ENCODE measurements around the gene ARAP1.
A peak's percentile ranks its signal among the peaks of the same experiment; 100 is the strongest.

Gene ARAP1

DNA sequence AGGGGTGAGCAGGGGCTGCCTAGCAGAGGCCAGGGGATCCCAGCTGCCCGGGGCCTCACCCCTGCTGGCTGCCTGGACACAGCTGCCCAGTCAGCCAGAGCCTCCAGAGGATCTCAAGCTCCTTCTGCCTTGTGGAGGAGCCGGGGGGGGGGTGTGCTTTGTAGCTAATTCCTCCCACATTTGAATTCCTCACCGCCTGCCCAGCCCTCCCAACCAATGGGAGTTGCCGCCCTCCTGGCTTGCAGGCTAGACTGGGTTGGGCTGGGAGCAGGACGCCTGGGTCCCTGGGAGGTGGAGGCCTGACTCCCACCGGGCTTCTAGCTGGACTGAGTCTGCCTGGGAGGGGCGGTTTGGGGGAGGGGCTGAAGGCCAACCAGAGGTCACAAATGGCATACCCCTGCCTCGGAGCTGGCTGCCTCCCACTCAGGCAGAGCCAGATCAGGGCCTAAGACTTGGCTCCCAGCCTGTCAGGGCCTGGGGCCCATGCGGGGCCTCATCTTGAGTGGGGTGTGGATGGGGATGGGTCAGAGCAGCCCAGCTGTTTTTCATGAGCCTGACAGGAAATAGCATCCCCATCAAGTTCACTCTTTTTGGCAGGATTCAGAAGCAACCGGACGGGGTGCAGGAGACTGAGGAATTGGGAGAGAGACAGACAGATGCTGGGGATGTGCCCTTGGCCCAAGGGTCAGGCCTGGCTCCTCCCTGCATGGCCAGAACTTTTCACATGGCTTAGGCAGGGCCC lies 48.8 kb downstream of the ARAP1 start:
- DNase-seq (ENCODE audit: low spot score): no peak

DNA sequence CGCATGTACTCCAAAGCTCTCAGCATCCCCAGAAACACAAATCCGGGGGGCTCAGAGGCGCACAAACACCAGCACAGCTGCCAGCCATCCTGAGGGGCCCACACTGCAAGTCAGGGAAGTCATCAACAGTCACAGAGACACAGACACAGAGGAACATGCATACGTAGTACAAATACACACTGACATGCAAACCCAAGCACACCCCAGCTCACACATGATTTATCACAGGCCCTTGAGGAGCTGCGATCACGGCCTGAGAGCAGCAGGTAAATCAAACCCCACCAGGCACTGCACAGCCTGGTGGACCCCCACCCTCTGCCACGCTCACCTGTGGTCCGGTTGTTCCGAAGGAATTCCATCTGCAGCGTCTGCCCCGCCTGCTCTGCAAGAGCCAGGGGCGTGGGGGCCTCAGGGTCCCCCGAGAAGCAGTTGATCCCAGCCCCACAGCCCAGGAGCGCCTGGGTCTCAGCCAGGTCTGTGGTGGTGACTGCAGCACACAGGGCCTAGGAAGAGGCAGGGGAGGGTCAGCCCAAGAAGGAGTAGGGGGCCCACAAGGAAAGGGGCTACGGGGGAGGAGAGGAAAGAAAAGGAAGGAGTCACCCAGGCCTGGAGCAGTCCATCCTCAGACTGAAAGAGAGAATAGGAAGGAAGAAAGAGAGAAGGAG lies 49.5 kb downstream of the ARAP1 start:
- DNase-seq (ENCODE audit: low spot score): no peak

DNA sequence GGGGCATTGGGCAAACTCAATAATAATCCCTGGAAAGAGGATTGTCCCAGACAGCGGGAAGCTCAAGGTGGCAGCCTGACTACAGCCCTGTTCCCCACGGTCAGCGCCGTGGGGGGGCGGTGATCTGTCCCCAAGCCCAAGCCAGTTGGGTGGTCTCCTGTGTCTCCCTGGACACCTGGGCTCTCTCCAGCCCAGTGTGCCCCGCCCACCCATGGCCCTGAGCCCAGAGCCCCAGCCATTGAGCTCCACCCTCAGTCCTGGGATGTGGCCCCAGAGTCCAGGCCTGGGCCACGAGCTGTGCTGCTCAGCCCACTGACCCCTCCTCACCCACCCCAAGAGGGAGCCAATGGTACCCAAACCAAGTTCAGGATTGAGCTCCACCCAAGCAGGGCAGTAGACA lies 50.1 kb downstream of the ARAP1 start:
- DNase-seq (ENCODE audit: low spot score): no peak

DNA sequence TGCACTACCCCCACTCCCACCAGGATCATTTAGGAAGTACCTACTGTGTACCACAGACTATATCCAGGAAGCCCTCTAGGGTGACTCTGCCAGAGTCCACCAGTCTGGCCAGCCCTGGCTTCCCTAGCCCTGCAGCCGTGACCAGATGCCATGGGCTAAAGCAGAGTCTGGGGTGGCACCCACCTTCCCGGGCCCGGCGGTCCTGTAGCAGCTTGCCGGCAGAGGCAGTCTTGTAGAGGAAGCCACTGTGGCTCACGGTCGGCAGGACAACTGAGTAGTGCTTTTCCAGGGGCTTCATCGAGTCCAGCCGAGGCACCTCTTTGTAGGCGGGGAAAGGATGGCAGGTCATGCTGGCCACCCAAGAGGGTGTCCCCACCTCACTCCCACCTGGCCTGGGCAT lies 50.7 kb downstream of the ARAP1 start:
- DNase-seq (ENCODE audit: low spot score): no peak

DNA sequence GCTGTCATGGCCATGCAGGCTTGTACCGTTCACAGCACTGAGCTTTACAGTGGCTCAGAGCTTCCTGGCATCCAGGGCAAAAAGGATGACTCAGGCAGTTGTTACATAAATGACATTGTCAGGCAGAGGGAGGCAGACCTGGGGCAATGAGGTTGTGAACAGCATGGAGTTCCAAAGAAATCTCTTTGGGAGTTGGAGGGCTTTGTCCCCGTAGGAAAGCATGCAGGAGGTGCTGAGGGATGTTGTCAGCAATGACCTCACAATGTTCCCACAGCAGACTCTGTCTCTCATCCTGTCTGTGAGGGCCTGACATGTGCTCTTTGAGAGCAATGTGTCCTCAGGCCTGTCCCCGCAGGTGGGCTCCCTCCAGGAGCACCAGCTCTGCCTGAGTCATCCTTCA lies 52.1 kb downstream of the ARAP1 start:
- DNase-seq (ENCODE audit: low spot score): no peak

DNA sequence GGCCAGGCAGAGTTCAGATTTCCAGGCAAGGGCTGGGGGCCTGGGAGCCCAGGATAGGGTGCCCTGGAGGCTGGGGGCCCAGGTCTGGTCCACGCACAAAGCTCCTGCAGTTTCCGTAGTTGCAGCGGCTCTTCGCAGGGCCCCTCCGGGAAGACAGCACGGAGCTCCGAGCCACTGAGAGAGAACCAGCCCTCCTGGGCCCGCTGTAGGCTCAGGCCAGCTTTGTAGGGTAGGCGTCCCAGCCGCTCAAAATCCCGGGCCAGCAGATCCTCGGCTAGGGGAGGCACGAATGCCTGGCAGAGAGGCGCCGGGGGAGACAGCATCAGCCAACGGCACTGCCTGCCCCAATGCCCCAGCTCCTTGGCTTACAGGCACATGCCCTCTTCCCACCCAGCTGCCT lies 54.4 kb downstream of the ARAP1 start:
- no peak for DNase-seq (ENCODE audit: low spot score)

DNA sequence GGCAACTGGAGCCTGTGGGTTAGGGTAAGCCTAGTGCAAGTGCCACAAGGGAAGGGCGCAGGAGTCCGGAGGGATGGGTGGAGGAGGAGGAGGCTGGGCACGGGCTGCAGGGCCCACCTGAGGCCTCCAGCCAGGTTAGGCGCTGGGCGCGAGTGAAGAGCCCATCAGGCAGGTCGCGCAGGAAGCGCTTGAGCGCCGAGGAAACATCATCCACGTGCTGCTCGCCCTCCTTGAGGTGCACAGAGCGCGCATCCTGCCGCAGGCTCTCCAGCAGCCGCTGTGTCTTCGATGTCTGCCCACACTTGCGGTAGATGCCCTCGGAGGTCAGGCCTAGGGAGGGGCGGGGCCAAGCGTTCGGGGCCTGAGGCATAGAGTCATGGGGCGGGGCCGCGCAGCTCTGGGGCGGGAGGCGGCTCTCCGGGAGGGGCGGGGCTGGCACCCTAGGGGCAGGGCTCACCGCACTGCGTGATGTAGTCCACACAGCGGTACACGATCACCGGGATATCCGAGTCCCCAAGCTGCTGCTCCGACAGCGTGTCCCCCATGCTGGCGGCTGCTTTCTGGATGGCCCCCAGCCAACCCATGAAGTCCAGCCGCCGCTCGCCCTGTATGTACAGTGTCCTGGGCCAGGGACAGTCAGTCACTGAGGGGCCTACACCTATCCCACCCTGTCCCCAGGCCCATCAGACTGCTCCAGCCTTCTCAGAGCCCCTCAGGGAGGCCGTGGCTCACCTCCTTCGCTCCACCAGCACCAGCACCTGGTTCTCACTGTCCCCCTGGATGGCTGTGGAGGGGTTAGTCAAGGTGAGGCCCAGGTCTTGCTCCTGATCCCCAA lies 55.1 kb downstream of the ARAP1 start:
- DNase-seq (ENCODE audit: low spot score): no peak

DNA sequence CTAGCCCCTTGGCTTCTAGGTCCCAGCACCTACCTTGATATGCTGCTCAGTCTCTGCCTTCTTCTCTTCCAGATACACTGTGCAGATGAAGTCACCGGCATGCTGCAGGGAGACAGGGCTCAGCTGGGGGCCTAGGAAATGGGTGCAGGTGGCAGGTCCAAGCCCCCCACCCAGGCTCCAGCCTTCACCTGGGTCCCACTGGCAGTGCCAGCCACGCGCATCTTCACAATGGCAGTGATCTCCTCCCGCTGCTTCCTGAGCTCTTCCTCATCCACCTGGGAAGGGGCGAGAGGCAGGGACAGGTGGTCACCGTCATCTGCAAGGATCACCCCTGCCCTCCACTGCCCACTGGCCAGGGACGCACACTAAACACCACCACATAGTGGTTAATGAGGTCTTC lies 56.9 kb downstream of the ARAP1 start:
- DNase-seq (ENCODE audit: low spot score): no peak

DNA sequence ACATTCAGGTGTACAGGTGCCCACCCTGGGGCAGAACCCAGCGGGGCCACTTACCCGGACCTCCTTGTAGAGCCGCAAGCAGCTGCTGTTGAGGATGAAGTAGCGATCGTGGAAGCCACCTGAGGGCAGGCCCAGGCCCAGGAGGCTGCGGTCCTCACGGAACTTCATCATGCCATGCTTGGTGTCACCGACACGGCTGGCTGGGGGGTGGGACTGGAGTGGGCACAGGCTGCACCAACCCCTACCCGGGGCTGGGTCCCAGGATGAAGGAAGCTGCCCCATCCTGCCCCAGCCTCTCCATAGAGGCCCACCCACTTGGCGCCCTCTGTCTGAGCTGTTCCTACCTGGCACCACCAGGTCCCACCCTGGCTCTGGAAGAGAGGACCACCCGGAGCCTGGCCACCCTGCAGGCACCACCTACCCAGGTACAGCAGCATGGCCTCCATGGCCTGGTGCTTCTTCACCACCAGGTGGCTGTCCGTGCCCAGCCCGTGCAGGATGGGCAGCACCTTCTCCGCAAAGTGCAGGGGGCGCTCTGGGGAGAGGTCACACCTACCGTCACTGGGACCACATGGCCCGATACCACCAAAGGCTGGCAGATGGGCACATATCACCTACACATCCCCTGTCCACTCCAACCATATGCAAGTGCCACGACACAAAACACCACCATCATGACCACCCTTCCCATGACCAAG lies 58.8 kb downstream of the ARAP1 start:
- DNase-seq (ENCODE audit: low spot score): no peak

DNA sequence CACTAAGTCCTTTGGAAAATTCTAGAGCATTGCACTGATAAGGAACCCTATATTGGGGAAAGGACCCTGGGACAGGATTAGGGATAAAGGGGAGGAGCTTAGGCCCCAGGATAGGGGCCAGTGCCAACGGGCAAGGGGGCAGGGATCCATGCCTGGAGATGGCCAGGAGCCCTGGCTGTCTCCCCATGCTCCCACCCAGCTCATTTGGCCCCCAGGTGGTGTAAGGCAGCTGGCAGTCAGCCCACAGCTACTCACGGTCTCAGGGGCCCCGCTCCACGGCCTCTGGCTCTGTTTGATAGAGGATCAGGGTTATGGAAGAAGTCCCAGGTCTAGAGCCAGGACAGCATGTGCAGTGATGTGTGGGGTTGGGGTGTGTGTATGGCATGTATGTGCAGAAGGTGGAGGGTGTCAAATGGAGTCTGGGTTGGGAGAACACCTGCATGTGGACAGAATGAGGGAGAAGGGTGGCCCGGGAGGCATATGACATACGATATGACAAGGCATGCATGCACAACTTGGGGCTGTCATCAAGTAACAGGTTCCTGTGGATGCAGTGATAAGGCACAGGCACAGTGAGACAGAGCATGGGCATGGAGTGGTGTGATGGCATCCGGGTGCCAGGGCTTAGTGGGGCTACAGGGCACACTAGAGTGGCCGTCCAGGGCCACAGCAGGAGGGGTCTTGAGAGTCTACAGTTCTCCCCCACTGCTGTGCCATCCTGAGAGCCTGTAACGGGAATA lies 59.5 kb downstream of the ARAP1 start:
- DNase-seq (ENCODE audit: low spot score): no peak

DNA sequence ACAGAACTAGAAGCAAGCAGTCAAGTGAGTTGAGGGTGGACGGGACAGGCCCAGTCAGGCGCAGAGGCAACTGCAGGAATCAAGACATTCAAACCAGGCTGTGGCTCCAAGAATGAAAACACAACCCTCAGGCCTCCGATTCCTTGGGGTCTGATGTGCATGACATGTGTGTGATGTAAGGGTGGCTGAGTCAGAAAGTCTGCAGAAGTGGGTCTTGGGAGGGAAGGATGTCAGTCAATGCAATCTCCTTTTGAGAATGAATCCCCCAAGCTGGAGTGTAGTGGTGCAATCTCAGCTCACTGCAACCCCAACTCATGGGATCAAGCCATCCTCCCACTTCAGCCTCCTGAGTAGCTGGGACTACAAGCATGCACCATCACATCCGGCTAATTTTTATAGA lies 62.0 kb downstream of the ARAP1 start:
- no peak for DNase-seq (ENCODE audit: low spot score)

DNA sequence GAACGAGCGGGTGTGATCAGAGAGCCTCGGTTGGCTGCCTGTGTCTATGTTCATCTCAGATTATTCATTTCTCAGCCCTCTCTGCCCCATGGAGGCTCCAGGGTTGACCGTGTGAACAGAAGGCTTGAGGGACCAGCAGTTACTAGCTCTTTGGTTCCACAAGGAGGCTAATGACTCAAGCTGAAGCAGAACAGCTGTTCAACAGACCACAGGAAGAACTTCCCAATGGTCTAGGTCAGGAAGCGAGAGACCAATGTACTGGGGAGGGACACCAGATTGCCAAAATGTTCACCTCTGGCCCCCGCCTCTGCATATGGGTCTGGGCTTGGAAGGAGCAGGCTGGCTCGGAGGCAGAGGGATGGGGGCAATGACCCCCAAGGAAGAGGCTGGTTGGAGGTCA lies 63.3 kb downstream of the ARAP1 start:
- no peak for DNase-seq (ENCODE audit: low spot score)

DNA sequence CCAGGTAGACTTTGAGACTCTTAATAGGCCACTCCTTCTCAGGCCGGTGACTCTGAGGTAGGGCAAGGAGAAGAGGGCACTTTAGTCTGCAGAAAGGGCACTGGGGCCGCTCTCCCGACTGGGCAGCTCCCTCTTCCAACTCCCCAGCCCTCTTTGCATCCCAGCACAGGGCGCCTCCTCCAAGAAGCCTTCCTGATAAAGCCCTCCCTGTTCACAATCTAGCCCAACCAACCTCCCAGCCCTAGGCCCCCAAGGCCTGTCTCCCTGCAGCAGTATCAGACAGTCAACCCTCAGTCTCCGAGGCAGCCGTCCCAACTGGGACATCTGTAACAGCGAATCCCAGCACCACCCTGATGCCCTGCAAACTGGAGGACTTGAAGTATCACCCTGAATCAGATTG lies 63.7 kb downstream of the ARAP1 start:
- DNase-seq (ENCODE audit: low spot score): no peak

DNA sequence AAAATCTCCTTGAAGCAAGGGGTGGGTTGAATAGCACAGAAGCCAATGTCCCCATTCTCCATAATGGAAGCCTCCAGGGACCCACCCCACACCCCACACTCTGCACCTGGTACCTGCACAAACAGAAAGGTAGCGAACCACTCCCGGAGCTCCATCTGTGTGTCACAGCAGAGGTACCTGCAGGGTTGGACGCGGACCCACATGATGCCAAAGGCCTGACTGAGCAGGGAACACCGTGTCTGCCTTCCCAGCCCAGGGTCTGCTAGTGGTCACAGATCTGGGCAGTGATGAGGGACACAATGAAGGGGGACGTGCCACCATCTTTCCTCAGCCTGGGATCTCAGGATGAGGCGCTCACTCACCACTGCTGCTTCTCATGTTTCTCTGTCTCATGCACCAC lies 64.9 kb downstream of the ARAP1 start:
- no peak for DNase-seq (ENCODE audit: low spot score)

DNA sequence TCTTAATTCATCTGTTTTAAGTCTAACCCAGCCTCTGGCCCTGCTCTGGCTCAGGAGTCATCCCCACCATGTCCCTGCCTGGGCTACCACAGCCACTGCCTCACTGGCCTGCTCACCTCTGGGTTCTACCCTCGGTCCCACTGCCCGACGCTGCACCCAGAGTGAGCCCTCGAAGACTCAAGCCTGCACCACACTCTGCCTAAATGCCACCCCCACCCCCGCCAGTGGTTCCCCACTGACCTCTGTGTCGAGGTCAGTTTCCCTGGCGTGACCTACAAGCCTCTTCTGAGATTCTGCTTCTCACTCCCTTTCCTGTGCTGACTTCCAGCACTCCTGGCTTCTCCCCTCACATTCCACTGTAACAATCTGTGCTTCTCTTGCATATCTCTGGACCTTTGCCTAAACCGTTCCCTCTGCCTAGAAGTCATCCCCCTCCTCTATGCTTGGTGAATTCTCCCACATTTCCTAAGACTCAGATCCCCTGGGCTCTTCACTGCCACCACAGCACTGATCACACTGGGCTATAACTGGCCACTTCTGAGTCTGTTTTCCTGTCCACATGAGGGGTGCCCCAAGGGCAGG lies 65.5 kb downstream of the ARAP1 start:
- DNase-seq (ENCODE audit: low spot score): no peak

DNA sequence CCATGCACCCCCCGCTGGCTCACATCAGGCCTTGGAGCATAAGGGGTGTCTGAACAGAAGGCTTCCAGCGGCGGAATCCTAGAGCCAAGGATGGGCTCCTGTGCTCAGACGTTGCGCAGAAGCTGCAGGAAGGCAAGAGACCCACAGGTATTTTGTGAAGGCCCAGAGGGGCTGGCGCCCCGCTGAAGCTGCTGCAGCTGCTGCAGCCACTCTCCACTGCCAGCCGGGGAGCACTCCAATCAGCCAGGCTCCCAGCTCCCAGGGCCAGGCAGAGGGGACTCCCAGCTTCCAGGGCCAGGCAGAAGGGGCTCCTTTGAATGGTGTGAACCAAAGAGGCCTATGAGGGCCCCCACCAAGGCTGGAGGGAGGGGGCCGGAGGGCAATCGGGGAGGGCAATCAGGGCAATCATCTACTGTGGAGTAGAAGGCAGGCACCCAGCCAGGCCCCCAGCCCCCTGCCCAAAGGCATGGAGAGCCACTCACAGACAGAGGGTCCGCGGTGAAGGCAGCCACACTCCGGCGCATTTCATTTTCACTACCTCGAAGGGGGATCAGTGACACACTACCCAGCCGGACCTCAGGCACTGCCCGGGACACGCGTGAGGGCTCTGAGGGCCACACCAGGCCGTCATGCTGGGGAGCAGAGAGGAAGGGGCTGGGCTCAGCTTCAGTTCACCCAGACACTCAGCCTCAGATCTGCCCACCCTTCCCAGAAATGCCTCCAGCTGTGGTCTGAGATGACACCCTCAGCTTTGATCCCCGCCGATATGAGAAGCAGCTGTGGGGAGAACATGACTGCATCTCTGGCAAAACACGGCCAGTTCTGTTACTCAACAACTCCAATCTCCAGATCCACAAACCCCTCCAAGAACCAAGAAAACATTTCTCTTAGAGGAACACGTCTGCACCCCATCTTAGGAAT lies 66.4 kb downstream of the ARAP1 start:
- DNase-seq (ENCODE audit: low spot score): no peak

DNA sequence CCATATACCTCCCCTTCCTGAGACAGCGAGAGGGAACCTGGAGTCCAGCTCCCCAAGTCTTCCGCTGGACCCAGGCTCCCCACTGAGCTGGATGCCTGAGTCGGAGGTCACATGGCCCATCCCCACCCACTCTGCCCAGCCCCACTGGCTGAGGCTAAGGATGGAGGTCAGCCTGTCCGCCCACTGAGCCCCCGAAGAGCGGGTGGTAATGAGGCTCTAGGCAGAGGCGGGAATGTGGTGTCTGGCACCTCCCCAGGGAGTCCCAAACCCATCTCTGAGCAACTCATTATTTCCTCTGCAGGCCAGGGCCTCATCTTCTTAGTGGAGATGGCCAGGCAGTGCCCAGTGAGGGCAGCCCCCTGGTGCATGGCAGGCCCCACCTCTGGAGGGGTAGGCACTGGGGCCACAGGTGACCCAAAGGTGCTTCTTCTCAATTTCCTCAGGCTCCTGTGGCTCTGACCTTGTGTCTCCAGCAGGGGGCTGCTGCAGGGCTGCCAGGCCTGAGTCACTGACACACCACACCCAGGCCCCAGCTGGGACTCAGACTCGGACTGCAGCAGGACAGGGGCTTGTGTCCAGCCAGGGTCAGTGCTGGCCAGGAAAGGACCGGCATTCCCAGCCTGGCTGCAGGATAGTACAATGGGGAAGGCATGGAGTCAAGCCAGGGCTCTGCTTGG lies 67.8 kb downstream of the ARAP1 start:
- peak; percentile 47 for DNase-seq (ENCODE audit: low spot score)

DNA sequence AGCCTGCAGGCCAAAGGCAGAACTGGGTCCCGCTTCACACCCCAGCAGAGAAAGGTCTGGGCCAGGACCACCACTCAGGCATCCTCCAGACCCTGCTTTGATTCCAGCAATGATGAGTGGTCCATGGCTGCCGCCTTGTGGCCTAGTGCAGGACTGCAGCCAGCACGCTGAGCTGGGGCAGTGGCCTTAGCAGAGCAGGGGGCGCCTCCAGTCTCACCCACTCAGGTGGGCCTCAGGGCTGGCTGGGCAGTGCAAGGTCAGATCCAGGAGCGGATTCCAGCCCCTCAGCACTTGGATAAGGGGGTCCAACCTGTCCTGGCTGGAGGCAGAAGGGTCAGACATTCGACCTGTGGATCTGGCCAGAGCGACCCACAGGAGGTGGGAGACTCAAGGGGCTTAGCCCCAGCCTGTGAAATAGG lies 68.4 kb downstream of the ARAP1 start:
- peak; percentile 14 for DNase-seq (ENCODE audit: low spot score)

DNA sequence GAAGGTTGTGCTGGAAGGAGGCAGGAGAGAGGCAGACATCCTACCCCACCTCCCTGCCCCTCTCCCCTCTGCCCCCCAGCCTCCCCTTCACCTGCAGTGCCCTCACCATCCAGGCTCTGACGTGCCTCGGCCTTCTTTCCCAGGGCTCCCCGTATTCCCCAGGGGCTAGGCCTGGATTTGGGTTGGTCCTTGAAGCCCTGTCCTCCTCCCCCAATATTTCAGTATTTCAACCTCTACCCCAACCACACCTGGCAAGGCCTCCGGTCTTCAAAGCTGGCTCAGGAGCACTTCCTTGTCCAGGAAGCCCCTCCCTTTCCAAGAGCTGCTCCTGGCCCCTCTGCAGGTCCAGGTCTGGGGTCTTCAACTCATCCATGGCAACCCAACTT lies 69.4 kb downstream of the ARAP1 start:
- no peak for DNase-seq (ENCODE audit: low spot score)

Measured in LoVo (cell line).